ENCODE results near the gene PPFIA1. TPM values are rescaled to one million over a fixed set of nuclear protein-coding genes. Genes with fewer than 3 reads are reported as not detected.

PPFIA1 gene
- total and polyA plus RNA-seq, 2 of the 13 experiments (the other 11 are each of a cell fraction or from before 2014, with no cell fraction given) = 29.9 to 45.2 TPM

DNA sequence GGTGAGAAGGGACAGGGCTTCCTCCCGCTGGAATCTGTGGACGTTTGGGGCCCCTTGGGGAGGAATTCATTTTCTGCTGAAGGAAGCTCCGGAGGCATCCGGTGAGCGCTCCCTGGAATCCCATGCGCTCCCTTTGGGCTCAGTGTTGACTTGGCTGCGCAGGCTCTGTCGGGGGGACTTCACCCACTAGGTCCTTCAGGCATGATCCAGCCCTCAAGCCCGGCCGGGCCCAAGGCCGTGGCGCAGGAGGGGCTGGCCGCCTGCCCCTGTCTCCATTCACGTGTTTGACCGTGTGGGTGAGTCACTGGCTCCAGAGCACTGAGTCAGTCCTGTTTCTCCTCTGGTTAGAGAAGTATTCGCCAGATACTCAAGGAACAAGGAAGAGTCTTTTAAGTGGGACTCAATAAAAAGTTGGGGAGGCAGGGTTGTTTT lies 129.2 kb downstream of the PPFIA1 start (continued):
- TF ChIP-seq, protein P1, sequence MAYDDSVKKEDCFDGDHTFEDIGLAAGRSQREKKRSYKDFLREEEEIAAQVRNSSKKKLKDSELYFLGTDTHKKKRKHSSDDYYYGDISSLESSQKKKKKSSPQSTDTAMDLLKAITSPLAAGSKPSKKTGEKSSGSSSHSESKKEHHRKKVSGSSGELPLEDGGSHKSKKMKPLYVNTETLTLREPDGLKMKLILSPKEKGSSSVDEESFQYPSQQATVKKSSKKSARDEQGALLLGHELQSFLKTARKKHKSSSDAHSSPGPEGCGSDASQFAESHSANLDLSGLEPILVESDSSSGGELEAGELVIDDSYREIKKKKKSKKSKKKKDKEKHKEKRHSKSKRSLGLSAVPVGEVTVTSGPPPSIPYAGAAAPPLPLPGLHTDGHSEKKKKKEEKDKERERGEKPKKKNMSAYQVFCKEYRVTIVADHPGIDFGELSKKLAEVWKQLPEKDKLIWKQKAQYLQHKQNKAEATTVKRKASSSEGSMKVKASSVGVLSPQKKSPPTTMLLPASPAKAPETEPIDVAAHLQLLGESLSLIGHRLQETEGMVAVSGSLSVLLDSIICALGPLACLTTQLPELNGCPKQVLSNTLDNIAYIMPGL (CRISPR knock-in tag; IDR thresholded peaks at IDR 0.05; ENCODE audit: borderline replicate concordance in 1 of 2, low read depth in 1 of 2) = peak in 1 of 2 experiments; percentile 17; a peak in 1 of 4 replicates
- TF ChIP-seq ZFY (CRISPR knock-in tag; IDR thresholded peaks at IDR 0.05) = peak; percentile 54; the same call in 1 of the 2 replicates
- no peak for TF ChIP-seq ZNF3 (CRISPR knock-in tag; IDR thresholded peaks at IDR 0.05)
- TF ChIP-seq CAMTA2 (CRISPR knock-in tag; IDR thresholded peaks at IDR 0.05; ENCODE audit: borderline replicate concordance) = no peak
- TF ChIP-seq ZNF83 (CRISPR knock-in tag; IDR thresholded peaks at IDR 0.05; ENCODE audit: borderline replicate concordance) = no peak
- TF ChIP-seq SSRP1 (CRISPR knock-in tag; IDR thresholded peaks at IDR 0.05) = no peak
- TF ChIP-seq, protein P2, sequence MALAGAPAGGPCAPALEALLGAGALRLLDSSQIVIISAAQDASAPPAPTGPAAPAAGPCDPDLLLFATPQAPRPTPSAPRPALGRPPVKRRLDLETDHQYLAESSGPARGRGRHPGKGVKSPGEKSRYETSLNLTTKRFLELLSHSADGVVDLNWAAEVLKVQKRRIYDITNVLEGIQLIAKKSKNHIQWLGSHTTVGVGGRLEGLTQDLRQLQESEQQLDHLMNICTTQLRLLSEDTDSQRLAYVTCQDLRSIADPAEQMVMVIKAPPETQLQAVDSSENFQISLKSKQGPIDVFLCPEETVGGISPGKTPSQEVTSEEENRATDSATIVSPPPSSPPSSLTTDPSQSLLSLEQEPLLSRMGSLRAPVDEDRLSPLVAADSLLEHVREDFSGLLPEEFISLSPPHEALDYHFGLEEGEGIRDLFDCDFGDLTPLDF (CRISPR knock-in tag; IDR thresholded peaks at IDR 0.05) = no peak
- TF ChIP-seq, protein P3, sequence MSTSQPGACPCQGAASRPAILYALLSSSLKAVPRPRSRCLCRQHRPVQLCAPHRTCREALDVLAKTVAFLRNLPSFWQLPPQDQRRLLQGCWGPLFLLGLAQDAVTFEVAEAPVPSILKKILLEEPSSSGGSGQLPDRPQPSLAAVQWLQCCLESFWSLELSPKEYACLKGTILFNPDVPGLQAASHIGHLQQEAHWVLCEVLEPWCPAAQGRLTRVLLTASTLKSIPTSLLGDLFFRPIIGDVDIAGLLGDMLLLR (CRISPR knock-in tag; IDR thresholded peaks at IDR 0.05) = no peak; the same call in 1 of the 2 replicates
- no peak for TF ChIP-seq ZNF572 (CRISPR knock-in tag; IDR thresholded peaks at IDR 0.05)
- TF ChIP-seq, protein P4, sequence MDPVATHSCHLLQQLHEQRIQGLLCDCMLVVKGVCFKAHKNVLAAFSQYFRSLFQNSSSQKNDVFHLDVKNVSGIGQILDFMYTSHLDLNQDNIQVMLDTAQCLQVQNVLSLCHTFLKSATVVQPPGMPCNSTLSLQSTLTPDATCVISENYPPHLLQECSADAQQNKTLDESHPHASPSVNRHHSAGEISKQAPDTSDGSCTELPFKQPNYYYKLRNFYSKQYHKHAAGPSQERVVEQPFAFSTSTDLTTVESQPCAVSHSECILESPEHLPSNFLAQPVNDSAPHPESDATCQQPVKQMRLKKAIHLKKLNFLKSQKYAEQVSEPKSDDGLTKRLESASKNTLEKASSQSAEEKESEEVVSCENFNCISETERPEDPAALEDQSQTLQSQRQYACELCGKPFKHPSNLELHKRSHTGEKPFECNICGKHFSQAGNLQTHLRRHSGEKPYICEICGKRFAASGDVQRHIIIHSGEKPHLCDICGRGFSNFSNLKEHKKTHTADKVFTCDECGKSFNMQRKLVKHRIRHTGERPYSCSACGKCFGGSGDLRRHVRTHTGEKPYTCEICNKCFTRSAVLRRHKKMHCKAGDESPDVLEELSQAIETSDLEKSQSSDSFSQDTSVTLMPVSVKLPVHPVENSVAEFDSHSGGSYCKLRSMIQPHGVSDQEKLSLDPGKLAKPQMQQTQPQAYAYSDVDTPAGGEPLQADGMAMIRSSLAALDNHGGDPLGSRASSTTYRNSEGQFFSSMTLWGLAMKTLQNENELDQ (CRISPR knock-in tag; IDR thresholded peaks at IDR 0.05; ENCODE audit: borderline replicate concordance) = no peak
- TF ChIP-seq, protein P5, sequence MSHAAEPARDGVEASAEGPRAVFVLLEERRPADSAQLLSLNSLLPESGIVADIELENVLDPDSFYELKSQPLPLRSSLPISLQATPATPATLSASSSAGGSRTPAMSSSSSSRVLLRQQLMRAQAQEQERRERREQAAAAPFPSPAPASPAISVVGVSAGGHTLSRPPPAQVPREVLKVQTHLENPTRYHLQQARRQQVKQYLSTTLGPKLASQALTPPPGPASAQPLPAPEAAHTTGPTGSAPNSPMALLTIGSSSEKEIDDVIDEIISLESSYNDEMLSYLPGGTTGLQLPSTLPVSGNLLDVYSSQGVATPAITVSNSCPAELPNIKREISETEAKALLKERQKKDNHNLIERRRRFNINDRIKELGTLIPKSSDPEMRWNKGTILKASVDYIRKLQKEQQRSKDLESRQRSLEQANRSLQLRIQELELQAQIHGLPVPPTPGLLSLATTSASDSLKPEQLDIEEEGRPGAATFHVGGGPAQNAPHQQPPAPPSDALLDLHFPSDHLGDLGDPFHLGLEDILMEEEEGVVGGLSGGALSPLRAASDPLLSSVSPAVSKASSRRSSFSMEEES (CRISPR knock-in tag; IDR thresholded peaks at IDR 0.05) = peak; percentile 82
- TF ChIP-seq ZKSCAN8 (CRISPR knock-in tag; IDR thresholded peaks at IDR 0.05; ENCODE audit: borderline replicate concordance) = no peak
- no peak for TF ChIP-seq ZFP1 (CRISPR knock-in tag; IDR thresholded peaks at IDR 0.05)
- no peak for TF ChIP-seq ZNF230 (CRISPR knock-in tag; IDR thresholded peaks at IDR 0.05)
- no peak for TF ChIP-seq ZNF253 (CRISPR knock-in tag; IDR thresholded peaks at IDR 0.05; ENCODE audit: borderline replicate concordance)
- 0 out of 2 replicates have a peak, but pooled peaks have one; percentile 47 for TF ChIP-seq ZNF589 (CRISPR knock-in tag; conservative IDR thresholded peaks at IDR 0.05)
- no peak for TF ChIP-seq SYNCRIP (IDR thresholded peaks at IDR 0.05; ENCODE audit: insufficient read depth, low read depth, low read length)
- TF ChIP-seq, protein P6, sequence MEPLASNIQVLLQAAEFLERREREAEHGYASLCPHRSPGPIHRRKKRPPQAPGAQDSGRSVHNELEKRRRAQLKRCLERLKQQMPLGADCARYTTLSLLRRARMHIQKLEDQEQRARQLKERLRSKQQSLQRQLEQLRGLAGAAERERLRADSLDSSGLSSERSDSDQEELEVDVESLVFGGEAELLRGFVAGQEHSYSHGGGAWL (CRISPR knock-in tag; IDR thresholded peaks at IDR 0.05) = no peak
- TF ChIP-seq HNRNPK (IDR thresholded peaks at IDR 0.05; ENCODE audit: low read depth, low read length, poor library complexity, severe bottlenecking) = no peak
- TF ChIP-seq MIXL1 (CRISPR knock-in tag; IDR thresholded peaks at IDR 0.05) = 0 out of 2 replicates have a peak, but pooled peaks have one; percentile 10
- TF ChIP-seq, protein P7, sequence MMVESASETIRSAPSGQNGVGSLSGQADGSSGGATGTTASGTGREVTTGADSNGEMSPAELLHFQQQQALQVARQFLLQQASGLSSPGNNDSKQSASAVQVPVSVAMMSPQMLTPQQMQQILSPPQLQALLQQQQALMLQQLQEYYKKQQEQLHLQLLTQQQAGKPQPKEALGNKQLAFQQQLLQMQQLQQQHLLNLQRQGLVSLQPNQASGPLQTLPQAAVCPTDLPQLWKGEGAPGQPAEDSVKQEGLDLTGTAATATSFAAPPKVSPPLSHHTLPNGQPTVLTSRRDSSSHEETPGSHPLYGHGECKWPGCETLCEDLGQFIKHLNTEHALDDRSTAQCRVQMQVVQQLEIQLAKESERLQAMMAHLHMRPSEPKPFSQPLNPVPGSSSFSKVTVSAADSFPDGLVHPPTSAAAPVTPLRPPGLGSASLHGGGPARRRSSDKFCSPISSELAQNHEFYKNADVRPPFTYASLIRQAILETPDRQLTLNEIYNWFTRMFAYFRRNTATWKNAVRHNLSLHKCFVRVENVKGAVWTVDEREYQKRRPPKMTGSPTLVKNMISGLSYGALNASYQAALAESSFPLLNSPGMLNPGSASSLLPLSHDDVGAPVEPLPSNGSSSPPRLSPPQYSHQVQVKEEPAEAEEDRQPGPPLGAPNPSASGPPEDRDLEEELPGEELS (CRISPR knock-in tag; IDR thresholded peaks at IDR 0.05) = no peak

Data from HepG2 (cell line).